ENCODE measurements around the gene SLC44A1.

SLC44A1 gene

DNA sequence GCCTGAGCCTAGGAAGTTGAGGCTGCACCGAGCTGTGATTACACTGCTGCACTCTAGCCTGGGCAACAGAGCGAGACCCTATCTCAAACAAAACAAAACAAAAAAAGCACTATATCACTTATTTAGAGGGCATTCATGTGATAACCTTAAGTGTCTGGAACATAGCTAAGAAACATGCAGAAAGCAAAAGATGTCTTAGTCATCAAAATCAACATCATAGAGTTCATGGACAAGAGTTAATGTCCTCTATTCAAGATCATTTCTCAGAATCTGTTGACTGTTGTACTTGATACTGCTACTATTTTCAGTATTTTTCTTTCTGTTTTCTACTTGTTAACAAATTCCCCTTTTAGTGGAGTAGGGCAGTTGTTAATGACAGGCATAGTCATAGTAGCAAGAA is 228.8 kb downstream of the SLC44A1 start:
- no peak for DNase-seq (ENCODE audit: low spot score)

DNA sequence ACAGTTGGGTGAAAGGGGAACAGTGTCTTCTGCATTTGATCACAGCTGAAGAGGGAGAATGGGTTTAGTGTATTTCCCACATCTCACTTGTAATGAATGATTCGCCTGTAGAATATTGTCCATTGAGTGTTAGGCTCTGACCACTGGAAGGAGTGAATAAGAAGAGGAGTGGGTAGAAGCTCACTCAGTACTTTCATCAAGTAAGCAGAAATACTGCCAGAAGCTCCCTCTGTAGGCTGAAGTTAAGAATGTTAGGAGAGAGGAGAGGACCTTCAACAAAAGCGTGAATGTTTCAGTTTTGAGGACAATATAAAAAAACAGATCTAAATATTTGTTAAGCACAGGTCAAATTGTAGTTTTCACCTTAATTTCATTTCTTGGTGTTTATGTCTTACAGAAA is 230.9 kb downstream of the SLC44A1 start:
- DNase-seq (ENCODE audit: low spot score), result peak; percentile 23

DNA sequence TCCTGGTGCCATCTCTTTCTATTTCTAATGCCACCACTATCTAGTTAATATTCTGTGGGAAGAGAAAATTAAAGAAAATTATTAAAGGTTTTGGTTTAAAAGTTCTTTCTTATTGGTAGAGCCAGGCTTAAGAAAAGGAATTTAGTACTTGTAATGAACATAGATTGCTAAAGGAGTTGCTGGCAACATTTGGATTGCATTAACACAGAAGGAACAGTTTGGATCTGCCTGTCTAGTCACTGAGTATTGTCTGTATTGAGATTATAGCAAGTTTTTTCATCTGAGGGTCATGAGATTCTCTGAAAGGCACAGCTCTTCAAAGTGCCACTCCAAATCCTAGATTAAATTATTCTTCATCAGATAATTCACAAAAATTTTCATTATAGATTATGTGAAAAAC is 235.4 kb downstream of the SLC44A1 start:
- DNase-seq (ENCODE audit: low spot score), result no peak

DNA sequence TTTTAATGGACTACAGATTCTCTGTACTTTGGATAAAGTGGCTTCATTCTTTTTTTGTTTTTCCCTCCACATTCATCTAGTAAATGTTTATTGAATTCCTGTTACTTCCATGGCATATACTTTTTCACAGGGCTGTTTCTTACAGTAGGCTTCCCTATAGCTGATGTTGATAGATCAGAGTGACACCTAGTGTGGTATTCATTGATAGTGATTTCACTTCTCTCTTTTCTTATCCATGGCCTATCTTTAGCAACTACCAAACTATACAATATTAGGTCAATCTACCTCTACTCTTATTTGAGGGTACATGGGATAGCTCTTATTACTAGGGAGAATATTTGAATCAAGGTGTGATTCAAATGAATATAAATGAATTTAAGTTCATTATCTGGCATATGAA is 239.2 kb downstream of the SLC44A1 start:
- DNase-seq (ENCODE audit: low spot score), result no peak

DNA sequence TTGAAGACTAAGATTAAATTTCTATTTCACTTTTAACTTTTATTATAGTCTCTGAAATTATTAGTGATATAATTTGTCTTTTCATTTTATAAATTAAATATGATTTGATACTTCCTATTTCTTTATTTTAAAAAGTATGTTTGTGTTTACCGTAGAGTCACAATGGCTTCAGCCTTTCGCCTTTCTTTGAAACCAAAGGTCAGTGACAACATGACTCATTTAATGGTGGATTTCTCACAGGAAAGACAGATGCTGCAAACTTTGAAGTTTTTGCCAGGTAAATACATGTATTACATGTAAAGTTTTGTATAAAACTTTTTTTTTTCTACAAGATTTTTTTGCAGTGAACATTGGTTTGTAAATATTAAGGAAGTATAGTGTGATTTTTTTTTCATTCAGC is 239.8 kb downstream of the SLC44A1 start:
- peak; percentile 19 for DNase-seq (ENCODE audit: low spot score)

DNA sequence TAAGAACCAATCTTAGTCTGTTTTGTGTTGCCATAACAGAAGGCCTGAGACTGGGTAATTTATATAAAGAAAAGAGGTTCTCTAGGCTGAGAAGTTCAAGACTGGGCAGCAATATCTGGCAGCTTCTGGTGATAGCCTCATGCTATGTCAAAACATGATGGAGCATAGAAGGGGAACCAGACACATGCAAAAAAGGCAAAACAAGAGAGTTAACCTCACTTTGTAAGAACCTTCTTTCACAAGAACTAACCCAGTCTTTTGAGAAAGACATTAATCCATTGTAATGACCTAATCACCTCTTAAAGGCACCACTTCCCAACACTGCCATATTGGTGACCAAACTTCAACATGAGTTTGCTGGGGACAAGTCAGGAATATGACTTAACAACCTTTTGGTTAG is 240.7 kb downstream of the SLC44A1 start:
- DNase-seq (ENCODE audit: low spot score), result no peak

Measured in SW480 (cell line).